Type B pancreatic cell (in vitro differentiated cells): ENCODE measurements around the gene DIP2B. TPM values are rescaled to one million over a fixed set of nuclear protein-coding genes. Genes with fewer than 3 reads are reported as not detected.

Source experiments
- DNase-seq: peaks from one replicate; pipeline ENCODE4 v3.0.0; 2021; ENCODE audit warnings: mixed read lengths; ENCODE audit not compliant: unreplicated experiment; ENCODE audit errors: extremely low spot score
- H3K27ac Mint-ChIP-seq: 2 replicates; pipeline ENCODE4 v1.8.0; 2021; ENCODE audit warnings: mild to moderate bottlenecking, mixed read lengths
- H3K27me3 Mint-ChIP-seq: 2 replicates; pipeline ENCODE4 v1.8.0; 2021; ENCODE audit warnings: mixed read lengths
- H3K36me3 Mint-ChIP-seq: 2 replicates; pipeline ENCODE4 v1.8.0; 2021; ENCODE audit warnings: mixed read lengths
- H3K4me1 Mint-ChIP-seq: one replicate; pipeline ENCODE4 v1.8.0; 2021; ENCODE audit warnings: mixed read lengths; ENCODE audit not compliant: unreplicated experiment
- H3K4me3 Mint-ChIP-seq: 2 replicates; pipeline ENCODE4 v1.8.0; 2021; ENCODE audit warnings: mild to moderate bottlenecking, mixed read lengths
- H3K9me3 Mint-ChIP-seq: 2 replicates; pipeline ENCODE4 v1.8.0; 2021; ENCODE audit warnings: mixed read lengths
- CTCF ChIP-seq: fragments of 200-600 bp; sonication (generic); conservative IDR thresholded peaks from 2 replicates; pipeline ENCODE4 v1.5.0; 2021; ENCODE audit warnings: antibody characterized with exemption, mild to moderate bottlenecking
- total RNA-seq: library from RNA; stranded (reverse); gene quantifications from 2 replicates; pipeline ENCODE4 v1.2.1, GENCODE V29; 2021; ENCODE audit warnings: low replicate concordance

The DIP2B gene
- total RNA-seq, 1 donor from 2014 or later, result 27.2 TPM

- H3K36me3 Mint-ChIP-seq, result peaks cover 31% of the 10 kb centered on the region
- TF ChIP-seq CTCF, result no peak
- H3K27me3 Mint-ChIP-seq, result no peaks in the 10 kb centered on the region
- DNase-seq, result no peak
- H3K27ac Mint-ChIP-seq, result peak overlapping the region; percentile 37
- peaks cover 3% of the 10 kb centered on the region for H3K4me1 Mint-ChIP-seq
- H3K9me3 Mint-ChIP-seq, result no peaks in the 10 kb centered on the region
- H3K4me3 Mint-ChIP-seq, result no peak overlapping the region
Measured at GRCh38 chr12:50689437-50689836, 184.7 kb downstream of the DIP2B start.

- DNase-seq, result no peak
- Mint-ChIP-seq H3K27me3 (no peaks in the 10 kb centered on the region), H3K4me1 (peaks cover 3% of the 10 kb centered on the region), H3K4me3 (no peak overlapping the region), H3K9me3 (no peaks in the 10 kb centered on the region), H3K36me3 (peaks cover 36% of the 10 kb centered on the region), H3K27ac (no peak overlapping the region)
- no peak for TF ChIP-seq CTCF
Measured at GRCh38 chr12:50690925-50691324, 186.1 kb downstream of the DIP2B start.

- no peaks in the 10 kb centered on the region for H3K27me3 Mint-ChIP-seq
- no peak for DNase-seq
- peaks cover 31% of the 10 kb centered on the region for H3K36me3 Mint-ChIP-seq
- H3K4me1 Mint-ChIP-seq, result no peaks in the 10 kb centered on the region
- no peak for TF ChIP-seq CTCF
- H3K9me3 Mint-ChIP-seq, result no peaks in the 10 kb centered on the region
- H3K27ac Mint-ChIP-seq, result no peak overlapping the region
- H3K4me3 Mint-ChIP-seq, result no peak overlapping the region
Measured at GRCh38 chr12:50695961-50696360, 191.2 kb downstream of the DIP2B start.

- Mint-ChIP-seq H3K4me3 (no peak overlapping the region), H3K36me3 (peaks cover 31% of the 10 kb centered on the region), H3K9me3 (no peaks in the 10 kb centered on the region), H3K27ac (no peak overlapping the region), H3K27me3 (no peaks in the 10 kb centered on the region), H3K4me1 (no peaks in the 10 kb centered on the region)
- no peak for TF ChIP-seq CTCF
- DNase-seq, result no peak
Measured at GRCh38 chr12:50696931-50697330, 192.1 kb downstream of the DIP2B start.

GRCh38 chr12:50699154-50699553 is 194.4 kb downstream of the DIP2B start:
- no peak overlapping the region for H3K4me3 Mint-ChIP-seq
- DNase-seq, result no peak
- no peaks in the 10 kb centered on the region for H3K27me3 Mint-ChIP-seq
- no peaks in the 10 kb centered on the region for H3K9me3 Mint-ChIP-seq
- no peak overlapping the region for H3K27ac Mint-ChIP-seq
- no peak for TF ChIP-seq CTCF
- H3K36me3 Mint-ChIP-seq, result peaks cover 27% of the 10 kb centered on the region
- H3K4me1 Mint-ChIP-seq, result no peaks in the 10 kb centered on the region

GRCh38 chr12:50699940-50700339 is 195.2 kb downstream of the DIP2B start:
- no peak overlapping the region for H3K4me3 Mint-ChIP-seq
- H3K9me3 Mint-ChIP-seq, result no peaks in the 10 kb centered on the region
- no peaks in the 10 kb centered on the region for H3K27me3 Mint-ChIP-seq
- H3K36me3 Mint-ChIP-seq, result peaks cover 30% of the 10 kb centered on the region
- H3K27ac Mint-ChIP-seq, result no peak overlapping the region
- no peak for DNase-seq
- H3K4me1 Mint-ChIP-seq, result no peaks in the 10 kb centered on the region
- TF ChIP-seq CTCF, result no peak
